Type B pancreatic cell (in vitro differentiated cells): ENCODE data around the gene ISCU. TPM values are rescaled to one million over a fixed set of nuclear protein-coding genes. Genes with fewer than 3 reads are reported as not detected.

Experiments used
- DNase-seq: peaks from one replicate; pipeline ENCODE4 v3.0.0; 2021; ENCODE audit warnings: mixed read lengths; ENCODE audit not compliant: unreplicated experiment; ENCODE audit errors: extremely low spot score
- H3K27ac Mint-ChIP-seq: 2 replicates; pipeline ENCODE4 v1.8.0; 2021; ENCODE audit warnings: mild to moderate bottlenecking, mixed read lengths
- H3K27me3 Mint-ChIP-seq: 2 replicates; pipeline ENCODE4 v1.8.0; 2021; ENCODE audit warnings: mixed read lengths
- H3K36me3 Mint-ChIP-seq: 2 replicates; pipeline ENCODE4 v1.8.0; 2021; ENCODE audit warnings: mixed read lengths
- H3K4me1 Mint-ChIP-seq: one replicate; pipeline ENCODE4 v1.8.0; 2021; ENCODE audit warnings: mixed read lengths; ENCODE audit not compliant: unreplicated experiment
- H3K4me3 Mint-ChIP-seq: 2 replicates; pipeline ENCODE4 v1.8.0; 2021; ENCODE audit warnings: mild to moderate bottlenecking, mixed read lengths
- H3K9me3 Mint-ChIP-seq: 2 replicates; pipeline ENCODE4 v1.8.0; 2021; ENCODE audit warnings: mixed read lengths
- CTCF ChIP-seq: fragments of 200-600 bp; sonication (generic); conservative IDR thresholded peaks from 2 replicates; pipeline ENCODE4 v1.5.0; 2021; ENCODE audit warnings: antibody characterized with exemption, mild to moderate bottlenecking
- total RNA-seq: library from RNA; stranded (reverse); gene quantifications from 2 replicates; pipeline ENCODE4 v1.2.1, GENCODE V29; 2021; ENCODE audit warnings: low replicate concordance

Gene ISCU
- total RNA-seq, 1 donor from 2014 or later = 78.9 TPM

- Mint-ChIP-seq H3K4me1 (peaks cover 12% of the 10 kb centered on the region), H3K27ac (no peak overlapping the region), H3K4me3 (no peak overlapping the region), H3K36me3 (no peaks in the 10 kb centered on the region), H3K27me3 (no peaks in the 10 kb centered on the region), H3K9me3 (peaks cover 5% of the 10 kb centered on the region)
- no peak for TF ChIP-seq CTCF
- DNase-seq = no peak
These were observed 20.8 kb downstream of the ISCU start for GRCh38 chr12:108582978-108583770.

- TF ChIP-seq CTCF = no peak
- Mint-ChIP-seq H3K36me3 (no peaks in the 10 kb centered on the region), H3K9me3 (peaks cover 3% of the 10 kb centered on the region), H3K4me1 (peaks cover 18% of the 10 kb centered on the region), H3K4me3 (no peak overlapping the region), H3K27ac (no peak overlapping the region), H3K27me3 (no peaks in the 10 kb centered on the region)
- DNase-seq = no peak
These were observed 21.6 kb downstream of the ISCU start for GRCh38 chr12:108583991-108584390.

- no peak for TF ChIP-seq CTCF
- Mint-ChIP-seq H3K9me3 (no peaks in the 10 kb centered on the region), H3K4me1 (peaks cover 19% of the 10 kb centered on the region), H3K4me3 (no peak overlapping the region), H3K27me3 (no peaks in the 10 kb centered on the region), H3K27ac (no peak overlapping the region), H3K36me3 (no peaks in the 10 kb centered on the region)
- no peak for DNase-seq
These were observed 22.2 kb downstream of the ISCU start for GRCh38 chr12:108584456-108585065.

- TF ChIP-seq CTCF = no peak
- no peaks in the 10 kb centered on the region for H3K9me3 Mint-ChIP-seq
- no peak overlapping the region for H3K27ac Mint-ChIP-seq
- no peaks in the 10 kb centered on the region for H3K27me3 Mint-ChIP-seq
- H3K4me1 Mint-ChIP-seq = peaks cover 17% of the 10 kb centered on the region
- DNase-seq = no peak
- no peaks in the 10 kb centered on the region for H3K36me3 Mint-ChIP-seq
- no peak overlapping the region for H3K4me3 Mint-ChIP-seq
These were observed 23.5 kb downstream of the ISCU start for GRCh38 chr12:108585864-108586263.

- Mint-ChIP-seq H3K4me3 (no peak overlapping the region), H3K36me3 (no peaks in the 10 kb centered on the region), H3K27me3 (no peaks in the 10 kb centered on the region), H3K9me3 (no peaks in the 10 kb centered on the region), H3K27ac (no peak overlapping the region), H3K4me1 (peaks cover 17% of the 10 kb centered on the region)
- no peak for DNase-seq
- TF ChIP-seq CTCF = no peak
These were observed 23.9 kb downstream of the ISCU start for GRCh38 chr12:108586306-108586705.
